Brain microvascular endothelial cell (primary cell): ENCODE results near the gene WIPF1.

ENCODE experiments used
- DNase-seq: peaks from one replicate; pipeline ENCODE4 v3.0.0-alpha.2; 2020
- H3K27ac ChIP-seq: fragments of 250-450 bp; sonication (Bioruptor Pico); 2 replicates; pipeline ENCODE4 v1.5.1; 2020; ENCODE audit warnings: mild to moderate bottlenecking, moderate library complexity
- H3K27me3 ChIP-seq: fragments of 250-450 bp; sonication (Bioruptor Pico); replicated peaks from 2 replicates; pipeline ENCODE4 v1.5.1; 2020; ENCODE audit warnings: mild to moderate bottlenecking
- H3K36me3 ChIP-seq: fragments of 250-450 bp; sonication (Bioruptor Pico); replicated peaks from 2 replicates; pipeline ENCODE4 v1.5.1; 2020; ENCODE audit warnings: mild to moderate bottlenecking
- H3K4me3 ChIP-seq: 2 replicates; pipeline ENCODE4 v1.5.1; 2011; ENCODE audit warnings: low read depth, mild to moderate bottlenecking, control low read depth, low read length, moderate library complexity
- in situ Hi-C: cut with HindIII; loops from 2 replicates; pipeline ENCODE4 v1.10.0; 2017; ENCODE audit warnings: low sequenced_read_pairs, low pct_ligation_motif_present
- TF ChIP-seq, protein P1 (sequence below): IDR thresholded peaks from 2 replicates; pipeline ENCODE4 v1.5.1; 2011; ENCODE audit warnings: low read depth, mild to moderate bottlenecking, moderate library complexity, low read length, control low read depth, inconsistent platforms; ENCODE audit errors: missing control alignments

WIPF1 gene, protein sequence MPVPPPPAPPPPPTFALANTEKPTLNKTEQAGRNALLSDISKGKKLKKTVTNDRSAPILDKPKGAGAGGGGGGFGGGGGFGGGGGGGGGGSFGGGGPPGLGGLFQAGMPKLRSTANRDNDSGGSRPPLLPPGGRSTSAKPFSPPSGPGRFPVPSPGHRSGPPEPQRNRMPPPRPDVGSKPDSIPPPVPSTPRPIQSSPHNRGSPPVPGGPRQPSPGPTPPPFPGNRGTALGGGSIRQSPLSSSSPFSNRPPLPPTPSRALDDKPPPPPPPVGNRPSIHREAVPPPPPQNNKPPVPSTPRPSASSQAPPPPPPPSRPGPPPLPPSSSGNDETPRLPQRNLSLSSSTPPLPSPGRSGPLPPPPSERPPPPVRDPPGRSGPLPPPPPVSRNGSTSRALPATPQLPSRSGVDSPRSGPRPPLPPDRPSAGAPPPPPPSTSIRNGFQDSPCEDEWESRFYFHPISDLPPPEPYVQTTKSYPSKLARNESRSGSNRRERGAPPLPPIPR

DNA sequence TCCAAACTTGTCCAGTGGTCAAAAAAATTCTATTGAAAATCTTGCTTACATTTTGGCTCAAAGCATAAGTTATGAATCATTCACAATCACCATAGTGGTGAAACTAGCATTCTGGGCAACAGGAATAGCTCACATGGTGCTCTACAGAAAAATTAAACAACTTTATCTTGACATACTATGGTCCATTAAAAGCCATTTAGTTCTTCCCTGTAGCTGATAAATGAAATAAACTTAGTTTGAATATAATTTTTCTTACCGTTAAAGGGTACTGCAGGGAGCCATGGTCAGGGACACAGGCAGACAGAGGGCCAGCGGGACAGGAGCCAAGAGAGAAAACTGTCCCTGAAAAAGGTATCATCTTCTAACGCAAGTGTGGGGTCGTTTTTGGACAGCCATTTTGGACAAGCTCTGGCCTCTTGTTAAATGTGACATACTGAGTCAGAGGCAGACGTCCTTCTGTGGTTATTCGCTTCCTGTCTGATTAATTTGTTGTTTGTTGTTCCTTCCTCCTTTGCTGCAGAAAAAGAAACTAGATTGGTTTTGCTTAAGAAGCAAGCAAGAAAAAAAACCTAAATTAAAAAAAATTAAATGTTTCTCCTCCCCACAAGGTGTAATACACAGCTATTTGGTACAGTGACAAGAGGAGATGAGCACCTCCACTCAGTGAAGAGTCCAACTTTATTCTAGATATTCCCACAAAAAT lies at the start of gene WIPF1:
Gene WIPF1 (minus strand): TSS at position 460 of the 703 bp plus-strand sequence. CDS start 12,231 bp downstream, outside the sequence.
- H3K4me3 ChIP-seq: no peak within 1 kb of the TSS
- in situ Hi-C loops: loop anchor here (25.0 kb wide), 1 partner anchor 90 kb away; no protein-coding TSS in a partner anchor
- TF ChIP-seq, protein P1, sequence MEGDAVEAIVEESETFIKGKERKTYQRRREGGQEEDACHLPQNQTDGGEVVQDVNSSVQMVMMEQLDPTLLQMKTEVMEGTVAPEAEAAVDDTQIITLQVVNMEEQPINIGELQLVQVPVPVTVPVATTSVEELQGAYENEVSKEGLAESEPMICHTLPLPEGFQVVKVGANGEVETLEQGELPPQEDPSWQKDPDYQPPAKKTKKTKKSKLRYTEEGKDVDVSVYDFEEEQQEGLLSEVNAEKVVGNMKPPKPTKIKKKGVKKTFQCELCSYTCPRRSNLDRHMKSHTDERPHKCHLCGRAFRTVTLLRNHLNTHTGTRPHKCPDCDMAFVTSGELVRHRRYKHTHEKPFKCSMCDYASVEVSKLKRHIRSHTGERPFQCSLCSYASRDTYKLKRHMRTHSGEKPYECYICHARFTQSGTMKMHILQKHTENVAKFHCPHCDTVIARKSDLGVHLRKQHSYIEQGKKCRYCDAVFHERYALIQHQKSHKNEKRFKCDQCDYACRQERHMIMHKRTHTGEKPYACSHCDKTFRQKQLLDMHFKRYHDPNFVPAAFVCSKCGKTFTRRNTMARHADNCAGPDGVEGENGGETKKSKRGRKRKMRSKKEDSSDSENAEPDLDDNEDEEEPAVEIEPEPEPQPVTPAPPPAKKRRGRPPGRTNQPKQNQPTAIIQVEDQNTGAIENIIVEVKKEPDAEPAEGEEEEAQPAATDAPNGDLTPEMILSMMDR: no peak
- peak; percentile 69 for DNase-seq
- H3K36me3 ChIP-seq: no peaks in the 10 kb centered on the region
- H3K27ac ChIP-seq: peak within 1 kb of the TSS; percentile 78
- H3K27me3 ChIP-seq: no peaks in the 10 kb centered on the region

DNA sequence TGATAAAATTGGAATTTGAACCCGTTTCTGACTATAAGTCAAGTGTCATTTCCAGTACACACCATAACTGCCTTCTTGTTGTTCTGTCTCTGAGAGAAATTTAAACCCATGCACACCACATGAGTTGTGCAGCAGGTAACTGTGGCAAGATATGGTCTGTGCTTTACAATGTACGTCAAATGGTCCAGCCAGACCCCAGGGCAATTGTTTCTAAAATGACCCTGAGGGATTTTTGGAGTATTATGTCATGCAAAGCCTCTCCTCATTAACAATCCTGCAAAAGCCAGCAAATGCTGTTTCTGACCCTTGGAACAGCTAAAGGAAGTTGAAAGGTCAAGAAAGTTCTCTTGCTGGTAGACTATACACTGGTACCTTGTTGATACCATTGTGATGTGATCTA lies 47.7 kb upstream of the WIPF1 start:
- no peak for DNase-seq
- Histone ChIP-seq H3K36me3 (no peaks in the 10 kb centered on the region), H3K27ac (no peak overlapping the region), H3K4me3 (no peak overlapping the region), H3K27me3 (no peaks in the 10 kb centered on the region)
- TF ChIP-seq, protein P1: no peak
- in situ Hi-C loops: no loop called here

DNA sequence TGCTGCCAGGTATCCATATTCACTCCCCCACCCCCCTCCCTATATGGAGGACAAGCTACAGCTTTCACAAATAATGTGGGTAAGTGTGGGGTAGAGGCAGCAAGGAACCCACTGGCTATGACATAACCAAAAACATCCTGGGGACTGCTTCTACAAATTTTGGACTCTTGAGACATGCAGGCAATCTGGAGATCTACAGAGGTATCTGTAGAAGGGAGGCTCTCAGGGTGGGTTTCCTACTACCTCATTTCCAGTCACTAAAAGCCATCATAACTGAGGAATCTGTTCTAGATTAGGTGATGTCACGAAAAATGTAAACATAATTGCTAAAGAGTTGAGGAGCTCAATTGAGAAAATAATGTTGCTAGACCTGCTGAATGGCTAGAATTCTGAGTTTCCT lies 46.8 kb upstream of the WIPF1 start:
- H3K27ac ChIP-seq: no peak overlapping the region
- H3K27me3 ChIP-seq: no peaks in the 10 kb centered on the region
- no peak for DNase-seq
- TF ChIP-seq, protein P1: no peak
- H3K36me3 ChIP-seq: no peaks in the 10 kb centered on the region
- no peak overlapping the region for H3K4me3 ChIP-seq
- in situ Hi-C loops: no loop called here

DNA sequence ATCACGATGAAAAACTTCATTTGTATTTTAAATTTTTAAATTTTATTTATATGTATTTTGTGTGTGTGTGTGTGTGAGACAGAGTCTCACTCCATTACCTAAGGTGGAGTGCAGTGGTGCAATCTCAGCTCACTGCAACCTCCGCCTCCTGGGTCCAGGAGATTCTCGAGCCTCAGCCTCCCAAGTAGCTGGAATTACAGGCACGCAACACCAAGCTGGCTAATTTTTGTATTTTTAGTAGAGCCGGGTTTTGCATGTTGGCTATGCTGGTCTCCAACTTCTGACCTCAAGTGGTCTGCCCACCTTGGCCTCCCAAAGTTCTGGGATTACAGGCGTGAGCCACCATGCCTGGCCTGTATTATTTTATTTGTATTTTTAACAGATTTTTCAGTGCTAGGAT lies 45.8 kb upstream of the WIPF1 start:
- TF ChIP-seq, protein P1: no peak
- in situ Hi-C loops: no loop called here
- H3K4me3 ChIP-seq: no peak overlapping the region
- no peak overlapping the region for H3K27ac ChIP-seq
- no peaks in the 10 kb centered on the region for H3K27me3 ChIP-seq
- DNase-seq: no peak
- no peaks in the 10 kb centered on the region for H3K36me3 ChIP-seq

DNA sequence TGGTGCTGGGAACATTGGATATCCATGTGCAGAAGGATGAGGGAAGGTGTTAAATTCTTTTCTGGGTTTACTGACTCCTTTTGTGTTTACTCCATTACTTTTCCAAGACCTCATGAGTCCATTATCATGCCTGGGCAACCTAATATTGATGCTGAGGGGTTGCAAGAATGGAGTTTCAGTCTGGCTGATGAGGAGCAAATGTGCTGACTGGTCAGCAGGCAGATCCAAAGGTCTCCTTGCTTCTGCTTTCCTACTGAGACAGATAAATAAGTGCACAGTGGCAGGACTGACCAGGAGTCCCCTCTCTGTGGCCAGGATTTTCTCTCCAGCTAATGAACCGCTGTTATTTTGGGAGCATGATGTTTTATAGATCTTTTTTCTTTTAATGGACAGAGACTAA lies 43.6 kb upstream of the WIPF1 start:
- Histone ChIP-seq H3K27ac (no peak overlapping the region), H3K4me3 (no peak overlapping the region), H3K27me3 (no peaks in the 10 kb centered on the region), H3K36me3 (no peaks in the 10 kb centered on the region)
- in situ Hi-C loops: no loop called here
- no peak for DNase-seq
- TF ChIP-seq, protein P1: no peak
